Neuronal stem cell (in vitro differentiated cells): Measurements from ENCODE around the gene ZFAND2A.
A peak's percentile ranks its signal among the peaks of the same experiment; 100 is the strongest.
"Not testable (repeated sequence)": the region's sequence is repeated elsewhere in the genome, so short reads cannot be mapped to it uniquely, and the experiment has no call there.

Source experiments
- DNase-seq: peaks from one replicate; pipeline ENCODE4 v3.0.0-alpha.2; 2013; ENCODE audit warnings: low spot score
- H2AFZ ChIP-seq: one replicate; pipeline ENCODE4 v1.6.1; 2013; ENCODE audit warnings: mild to moderate bottlenecking, low read length, inconsistent platforms
- H2AK5ac ChIP-seq: 2 replicates; pipeline ENCODE4 v1.6.1; 2013; ENCODE audit warnings: low read depth, mild to moderate bottlenecking, inconsistent platforms, low read length, moderate library complexity, mixed read lengths
- H2BK120ac ChIP-seq: 2 replicates; pipeline ENCODE4 v1.6.1; 2013; ENCODE audit warnings: low read depth, mild to moderate bottlenecking, inconsistent platforms, low read length, moderate library complexity, mixed read lengths
- H2BK12ac ChIP-seq: one replicate; pipeline ENCODE4 v1.6.1; 2013; ENCODE audit warnings: low read length, inconsistent platforms
- H2BK15ac ChIP-seq: 2 replicates; pipeline ENCODE4 v1.6.1; 2013; ENCODE audit warnings: mild to moderate bottlenecking, low read length, inconsistent platforms, mixed read lengths
- H2BK5ac ChIP-seq: one replicate; pipeline ENCODE4 v1.6.1; 2013; ENCODE audit warnings: inconsistent platforms, mild to moderate bottlenecking, low read length, moderate library complexity
- H3K14ac ChIP-seq: one replicate; pipeline ENCODE4 v1.6.1; 2013; ENCODE audit warnings: low read length, inconsistent platforms
- H3K18ac ChIP-seq: 2 replicates; pipeline ENCODE4 v1.6.1; 2013; ENCODE audit warnings: low read length, inconsistent platforms
- H3K23ac ChIP-seq: 2 replicates; pipeline ENCODE4 v1.6.1; 2013; ENCODE audit warnings: low read depth, mild to moderate bottlenecking, mixed read lengths, low read length, inconsistent platforms; ENCODE audit not compliant: poor library complexity
- H3K27ac ChIP-seq: replicated peaks from 3 replicates; pipeline ENCODE4 v1.5.1; 2013; ENCODE audit warnings: low read length, inconsistent platforms
- H3K27me3 ChIP-seq, 3 experiments: 2 replicates each; pipeline ENCODE4 v1.6.1; 2013; ENCODE audit warnings: low read length in 3 of 3, mild to moderate bottlenecking in 2 of 3, inconsistent platforms in 1 of 3, low read depth in 1 of 3, mixed read lengths in 1 of 3, moderate library complexity in 1 of 3; ENCODE audit not compliant: control insufficient read depth in 3 of 3, insufficient read depth in 3 of 3
- H3K36me3 ChIP-seq, 2 donors: replicated peaks in 1 of 2; 2 replicates each; pipeline ENCODE4 v1.6.1; 2013; ENCODE audit warnings: low read length in 2 of 2; ENCODE audit not compliant: control insufficient read depth in 2 of 2, insufficient read depth in 2 of 2
- H3K4ac ChIP-seq: 2 replicates; pipeline ENCODE4 v1.6.1; 2013; ENCODE audit warnings: inconsistent platforms, mild to moderate bottlenecking, low read length, moderate library complexity
- H3K4me1 ChIP-seq, 2 donors: 1 replicate in 1 of 2; 2 replicates in 1 of 2; pipeline ENCODE4 v1.6.1; 2013; ENCODE audit warnings: low read length in 2 of 2, low read depth in 1 of 2; ENCODE audit not compliant: control insufficient read depth in 2 of 2, insufficient read depth in 1 of 2
- H3K4me2 ChIP-seq: one replicate; pipeline ENCODE4 v1.6.1; 2013; ENCODE audit warnings: mild to moderate bottlenecking, low read length, inconsistent platforms; ENCODE audit not compliant: insufficient read depth, poor library complexity, severe bottlenecking
- H3K4me3 ChIP-seq, 2 donors: 2 replicates each; pipeline ENCODE4 v1.5.1; 2013; ENCODE audit warnings: low read length in 2 of 2, mild to moderate bottlenecking in 2 of 2, inconsistent platforms in 1 of 2, moderate library complexity in 1 of 2
- H3K79me1 ChIP-seq: one replicate; pipeline ENCODE4 v1.6.1; 2013; ENCODE audit warnings: low read depth, mild to moderate bottlenecking, inconsistent platforms, low read length, moderate library complexity
- H3K9ac ChIP-seq: one replicate; pipeline ENCODE4 v1.6.1; 2013; ENCODE audit warnings: mild to moderate bottlenecking, low read depth, low read length, inconsistent platforms; ENCODE audit not compliant: poor library complexity
- H3K9me3 ChIP-seq, 2 donors: replicated peaks in 1 of 2; 2 replicates each; pipeline versions ENCODE3 to v1.6.1; 2013; ENCODE audit warnings: low read length in 2 of 2, mild to moderate bottlenecking in 2 of 2, inconsistent platforms in 1 of 2, low read depth in 1 of 2, mixed read lengths in 1 of 2, moderate library complexity in 1 of 2; ENCODE audit not compliant: control insufficient read depth in 2 of 2, insufficient read depth in 1 of 2
- H4K8ac ChIP-seq: one replicate; pipeline ENCODE4 v1.6.1; 2013; ENCODE audit warnings: low read depth, mild to moderate bottlenecking, inconsistent platforms, low read length, moderate library complexity
- H4K91ac ChIP-seq: one replicate; pipeline ENCODE4 v1.6.1; 2013; ENCODE audit warnings: low read length, low read depth, mild to moderate bottlenecking, inconsistent platforms; ENCODE audit not compliant: poor library complexity
- WGBS, 2 donors: extraction: QIAGEN DNeasy Blood & Tissue Kit; methylation state at CpG; one replicate each; pipeline ENCODE4 v1.1.7; 2013; ENCODE audit warnings: missing lambda C conversion rate in 2 of 2, mixed read lengths in 1 of 2; ENCODE audit not compliant: insufficient read length in 2 of 2, insufficient replicate concordance in 1 of 2; ENCODE audit errors: extremely low coverage in 2 of 2; 5-methylcytosine and 5-hydroxymethylcytosine counted together

Gene ZFAND2A

GRCh38 chr7:1147873-1148272 lies 12.1 kb downstream of the ZFAND2A start:
- H3K79me1 ChIP-seq, H3K4ac ChIP-seq, H3K4me1 ChIP-seq, H3K9me3 ChIP-seq, H4K91ac ChIP-seq, H2BK120ac ChIP-seq, H3K14ac ChIP-seq, H2BK15ac ChIP-seq, DNase-seq, H2AFZ ChIP-seq, H3K18ac ChIP-seq, H3K4me3 ChIP-seq, H4K8ac ChIP-seq, H3K27me3 ChIP-seq, H3K9ac ChIP-seq, H3K27ac ChIP-seq, H2BK12ac ChIP-seq, H2BK5ac ChIP-seq, H2AK5ac ChIP-seq, H3K23ac ChIP-seq, H3K4me2 ChIP-seq: not testable (repeated sequence)
- peaks cover 16 to 19% of the 10 kb centered on the region in 2 donors for H3K36me3 ChIP-seq
- WGBS, 2 donors: no CpG with 5 or more reads among the region's 12 CpGs

- H3K14ac ChIP-seq: no peak overlapping the region
- H2BK15ac ChIP-seq: no peak overlapping the region
- H4K91ac ChIP-seq: no peak overlapping the region
- no peak for DNase-seq
- peak overlapping the region; percentile 18 for H3K4me2 ChIP-seq
- H2BK12ac ChIP-seq: no peak overlapping the region
- no peaks in the 10 kb centered on the region for H3K4me1 ChIP-seq
- H2BK5ac ChIP-seq: peak overlapping the region; percentile 24
- H2AFZ ChIP-seq: no peak overlapping the region
- peak overlapping the region; percentile 60 for H3K9ac ChIP-seq
- H3K27me3 ChIP-seq: peaks cover 0 to 2% (median 0%) of the 10 kb centered on the region in 3 experiments
- WGBS, 2 donors: no CpG with 5 or more reads among the region's 23 CpGs
- H3K79me1 ChIP-seq: no peaks in the 10 kb centered on the region
- peaks cover 0 to under 1% of the 10 kb centered on the region in 2 donors for H3K36me3 ChIP-seq
- H2AK5ac ChIP-seq: no peak overlapping the region
- no peaks in the 10 kb centered on the region for H3K9me3 ChIP-seq
- no peak overlapping the region for H3K23ac ChIP-seq
- no peak overlapping the region for H3K4ac ChIP-seq
- H4K8ac ChIP-seq: peak overlapping the region; percentile 65
- H2BK120ac ChIP-seq: no peak overlapping the region
- H3K4me3 ChIP-seq: peak overlapping the region in 1 of 2 donors; percentile 41
- no peak overlapping the region for H3K18ac ChIP-seq
- H3K27ac ChIP-seq: no peak overlapping the region
Observed at GRCh38 chr7:1144269-1144771, 15.7 kb downstream of the ZFAND2A start.

- H3K79me1 ChIP-seq, H3K4me3 ChIP-seq, H2AFZ ChIP-seq, H3K18ac ChIP-seq, H3K23ac ChIP-seq, H3K27ac ChIP-seq, H2AK5ac ChIP-seq, H3K9ac ChIP-seq, H3K4ac ChIP-seq, H2BK12ac ChIP-seq, H3K14ac ChIP-seq, H2BK15ac ChIP-seq, DNase-seq, H3K36me3 ChIP-seq, H4K8ac ChIP-seq, H2BK120ac ChIP-seq, H4K91ac ChIP-seq, H3K4me1 ChIP-seq, H2BK5ac ChIP-seq, H3K9me3 ChIP-seq, H3K27me3 ChIP-seq, H3K4me2 ChIP-seq: not testable (repeated sequence)
- no CpG with 5 or more reads among the region's 5 CpGs for WGBS, 2 donors
Observed at GRCh38 chr7:1143031-1143430, 17.0 kb downstream of the ZFAND2A start.

- peaks cover 1% of the 10 kb centered on the region in 2 donors for H3K4me1 ChIP-seq
- no peak overlapping the region for H3K4ac ChIP-seq
- H2BK5ac ChIP-seq: no peak overlapping the region
- H4K91ac ChIP-seq: no peak overlapping the region
- H3K27me3 ChIP-seq: peaks cover 0 to 2% (median 0%) of the 10 kb centered on the region in 3 experiments
- no peak overlapping the region for H2BK15ac ChIP-seq
- H2AK5ac ChIP-seq: no peak overlapping the region
- no peak overlapping the region for H3K18ac ChIP-seq
- no peak overlapping the region for H2BK120ac ChIP-seq
- no peak overlapping the region for H3K27ac ChIP-seq
- H3K14ac ChIP-seq: no peak overlapping the region
- H3K4me2 ChIP-seq: no peak overlapping the region
- no peak overlapping the region for H3K23ac ChIP-seq
- no peak overlapping the region for H2AFZ ChIP-seq
- peaks cover 4% of the 10 kb centered on the region for H3K79me1 ChIP-seq
- H3K9ac ChIP-seq: no peak overlapping the region
- no peak overlapping the region for H4K8ac ChIP-seq
- no peak overlapping the region for H3K4me3 ChIP-seq
- no peaks in the 10 kb centered on the region for H3K9me3 ChIP-seq
- no peak overlapping the region for H2BK12ac ChIP-seq
- WGBS, 2 donors: no CpG with 5 or more reads among the region's 14 CpGs
- no peaks in the 10 kb centered on the region for H3K36me3 ChIP-seq
- no peak for DNase-seq
Observed at GRCh38 chr7:1142051-1142635, 17.9 kb downstream of the ZFAND2A start.
